GM18520 (cell line): ENCODE measurements around the gene C22orf39.
A peak's percentile ranks its signal among the peaks of the same experiment; 100 is the strongest.

Experiments
- ATAC-seq: cut with Tn5 transposase; IDR thresholded peaks from one replicate; pipeline ENCODE4 v1.9.1; 2021; ENCODE audit not compliant: unreplicated experiment

The C22orf39 gene

GRCh38 chr22:19431649-19432132 is 15.8 kb downstream of the C22orf39 start, which contains the start of gene HIRA:
Gene HIRA (minus strand): TSS chr22:19431733. CDS start chr22:19431476, 257 bp downstream.
- peak; percentile 31 for ATAC-seq

- ATAC-seq: no peak
Measured at GRCh38 chr22:19430890-19431541, 16.5 kb downstream of the C22orf39 start.

GRCh38 chr22:19429950-19430889 is 17.3 kb downstream of the C22orf39 start:
- ATAC-seq: no peak

GRCh38 chr22:19424186-19424500 is 23.4 kb downstream of the C22orf39 start:
- no peak for ATAC-seq

- no peak for ATAC-seq
Measured at GRCh38 chr22:19422440-19423301, 24.8 kb downstream of the C22orf39 start.

GRCh38 chr22:19420321-19420720 is 27.2 kb downstream of the C22orf39 start:
- ATAC-seq: no peak

GRCh38 chr22:19419464-19420178 is 27.9 kb downstream of the C22orf39 start:
- peak; percentile 81 for ATAC-seq

- no peak for ATAC-seq
Measured at GRCh38 chr22:19419086-19419463, 28.4 kb downstream of the C22orf39 start.

GRCh38 chr22:19412923-19413322 is 34.6 kb downstream of the C22orf39 start:
- ATAC-seq: no peak

- no peak for ATAC-seq
Measured at GRCh38 chr22:19412478-19412877, 35.0 kb downstream of the C22orf39 start.

- ATAC-seq: no peak
Measured at GRCh38 chr22:19411690-19412045, 35.8 kb downstream of the C22orf39 start.

GRCh38 chr22:19410941-19411689 is 36.4 kb downstream of the C22orf39 start:
- no peak for ATAC-seq

- ATAC-seq: no peak
Measured at GRCh38 chr22:19407649-19408606, 39.6 kb downstream of the C22orf39 start.

GRCh38 chr22:19406846-19407245 is 40.7 kb downstream of the C22orf39 start:
- ATAC-seq: no peak

- no peak for ATAC-seq
Measured at GRCh38 chr22:19406281-19406811, 41.2 kb downstream of the C22orf39 start.

GRCh38 chr22:19405652-19406051 is 41.9 kb downstream of the C22orf39 start:
- ATAC-seq: no peak

GRCh38 chr22:19405133-19405532 is 42.4 kb downstream of the C22orf39 start:
- ATAC-seq: no peak

- ATAC-seq: no peak
Measured at GRCh38 chr22:19404676-19405075, 42.8 kb downstream of the C22orf39 start.
